ENCODE measurements around the gene GATD1. TPM values are rescaled to one million over a fixed set of nuclear protein-coding genes. Genes with fewer than 3 reads are reported as not detected.

The GATD1 gene
- total and polyA plus RNA-seq, 9 of the 15 experiments (the other 6 are each of a cell fraction or from before 2014, with no cell fraction given), result 2.8 to 144 (median 36.9) TPM

GRCh38 chr11:726278-727220, 50.7 kb downstream of the GATD1 start (continued):
- TF ChIP-seq EP400 (IDR thresholded peaks at IDR 0.05) (peak; percentile 64; the same call in 1 of the 2 replicates), FOXP4 (CRISPR knock-in tag; IDR thresholded peaks at IDR 0.05; ENCODE audit: borderline replicate concordance) (no peak), XRCC4 (IDR thresholded peaks at IDR 0.05; ENCODE audit: extremely low read depth, insufficient read depth, insufficient read length) (no peak), PHF20 (IDR thresholded peaks at IDR 0.05; ENCODE audit: partially characterized antibody) (peak; percentile 8), ZNF395 (CRISPR knock-in tag; IDR thresholded peaks at IDR 0.05) (0 out of 2 replicates have a peak, but pooled peaks have one; percentile 36), ZNF583 (CRISPR knock-in tag; IDR thresholded peaks at IDR 0.05) (no peak), ZNF639 (CRISPR knock-in tag; conservative IDR thresholded peaks at IDR 0.05 in 1 of 2, IDR thresholded peaks at IDR 0.05 in 1 of 2) (0 out of 4 replicates have a peak, but pooled peaks of 1 of the 2 experiments have one; percentile 26), HMGN3 (IDR thresholded peaks at IDR 0.05; ENCODE audit: borderline replicate concordance, extremely low read depth, insufficient read length, low read depth, low read length) (peak; percentile 15), ZFP36 (IDR thresholded peaks at IDR 0.05; ENCODE audit: low read depth, low read length, partially characterized antibody) (no peak), TBL1XR1 (IDR thresholded peaks at IDR 0.05; ENCODE audit: low read length in 2 of 2) (no peak), HES1 (IDR thresholded peaks at IDR 0.05; ENCODE audit: low read depth) (no peak), POLR2AphosphoS2 (IDR thresholded peaks at IDR 0.05; ENCODE audit: low read length) (no peak), MLLT1 (IDR thresholded peaks at IDR 0.05) (no peak), RBM17 (IDR thresholded peaks at IDR 0.05; ENCODE audit: borderline replicate concordance, low read depth, low read length) (no peak), ZNF347 (CRISPR knock-in tag; IDR thresholded peaks at IDR 0.05; ENCODE audit: low read depth) (no peak), KLF16 (IDR thresholded peaks at IDR 0.05) (no peak), NRF1 (conservative IDR thresholded peaks at IDR 0.05 in 1 of 2, IDR thresholded peaks at IDR 0.05 in 1 of 2) (peak; percentile 79 to 81), ZNF311 (CRISPR knock-in tag; IDR thresholded peaks at IDR 0.05) (no peak)

All from K562 (cell line).